IMR-90 (cell line): Measurements from ENCODE around the gene GRIA3. TPM values are rescaled to one million over a fixed set of nuclear protein-coding genes. Genes with fewer than 3 reads are reported as not detected.
A peak's percentile ranks its signal among the peaks of the same experiment; 100 is the strongest.

Experiments
- ATAC-seq: fragments of 200-7000 bp; cut with Tn5 transposase; 2 replicates; pipeline ENCODE4 v1.9.1; 2020; ENCODE audit warnings: low read depth, mild to moderate bottlenecking, moderate library complexity
- BruUV-seq: library from RNA; stranded (reverse); fragments of 400-500 nt; replicated peaks from 2 replicates; lab custom pipeline; 2021; lab: Mats Ljungman, UMichigan
- CTCF ChIA-PET: fragments of 300-600 bp; formaldehyde crosslinking; extraction: SDS; loops from one replicate; lab custom pipeline; 2021; ENCODE audit warnings: antibody characterized with exemption; lab: Yijun Ruan, JAX
- POLR2A ChIA-PET: fragments of 300-600 bp; sonication (Branson Sonifier 250); formaldehyde crosslinking; loops from one replicate; lab custom pipeline; 2022; ENCODE audit warnings: antibody characterized with exemption; ENCODE audit not compliant: unreplicated experiment; lab: Charles Lee
- DNase-seq: peaks from one replicate; pipeline ENCODE4 v3.0.0; 2013
- H2AFZ ChIP-seq: replicated peaks from 2 replicates; pipeline ENCODE3; 2013; ENCODE audit warnings: low read length, mild to moderate bottlenecking; ENCODE audit not compliant: poor library complexity
- H2AK5ac ChIP-seq: 2 replicates; pipeline ENCODE4 v1.6.1; 2013; ENCODE audit warnings: low read depth, low read length, inconsistent platforms
- H2AK9ac ChIP-seq: replicated peaks from 2 replicates; pipeline ENCODE3; 2013; ENCODE audit warnings: mild to moderate bottlenecking, low read depth, low read length, moderate library complexity; ENCODE audit not compliant: poor library complexity
- H2BK120ac ChIP-seq: 2 replicates; pipeline ENCODE4 v1.6.1; 2013; ENCODE audit warnings: low read depth, low read length, inconsistent platforms
- H2BK15ac ChIP-seq: 3 replicates; pipeline ENCODE4 v1.6.1; 2013; ENCODE audit warnings: low read depth, low read length, inconsistent platforms
- H2BK20ac ChIP-seq: 2 replicates; pipeline ENCODE4 v1.6.1; 2013; ENCODE audit warnings: low read depth, mild to moderate bottlenecking, inconsistent platforms, low read length, moderate library complexity
- H2BK5ac ChIP-seq: 2 replicates; pipeline ENCODE4 v1.6.1; 2013; ENCODE audit warnings: mild to moderate bottlenecking, low read depth, low read length, inconsistent platforms; ENCODE audit not compliant: poor library complexity, severe bottlenecking
- H3K14ac ChIP-seq: replicated peaks from 2 replicates; pipeline ENCODE4 v1.6.1; 2013; ENCODE audit warnings: low read depth, low read length, inconsistent platforms
- H3K18ac ChIP-seq: 2 replicates; pipeline ENCODE4 v1.6.1; 2013; ENCODE audit warnings: low read depth, low read length, control low read depth
- H3K23ac ChIP-seq: 2 replicates; pipeline ENCODE4 v1.6.1; 2013; ENCODE audit warnings: low read depth, low read length, inconsistent platforms
- H3K27ac ChIP-seq: 2 replicates; pipeline ENCODE4 v1.5.1; 2013; ENCODE audit warnings: mild to moderate bottlenecking, control low read depth, low read length; ENCODE audit not compliant: insufficient read depth
- H3K27me3 ChIP-seq: 2 replicates; pipeline ENCODE4 v1.6.1; 2013; ENCODE audit warnings: low read length; ENCODE audit not compliant: control insufficient read depth, insufficient read depth
- H3K36me3 ChIP-seq: 2 replicates; pipeline ENCODE4 v1.6.1; 2013; ENCODE audit warnings: low read length, mixed read lengths; ENCODE audit not compliant: control insufficient read depth, insufficient read depth
- H3K4ac ChIP-seq: 2 replicates; pipeline ENCODE4 v1.6.1; 2013; ENCODE audit warnings: low read depth, low read length, inconsistent platforms
- H3K4me1 ChIP-seq: 2 replicates; pipeline ENCODE4 v1.6.1; 2013; ENCODE audit warnings: low read length, mixed read lengths; ENCODE audit not compliant: control insufficient read depth, insufficient read depth
- H3K4me2 ChIP-seq: 2 replicates; pipeline ENCODE4 v1.6.1; 2013; ENCODE audit warnings: low read depth, mild to moderate bottlenecking, control low read depth, low read length, moderate library complexity
- H3K4me3 ChIP-seq: 2 replicates; pipeline ENCODE4 v1.5.1; 2013; ENCODE audit warnings: low read depth, mild to moderate bottlenecking, control low read depth, low read length, moderate library complexity; ENCODE audit not compliant: insufficient read depth
- H3K56ac ChIP-seq: 2 replicates; pipeline ENCODE4 v1.6.1; 2013; ENCODE audit warnings: low read length, inconsistent platforms; ENCODE audit not compliant: insufficient read depth; ENCODE audit errors: extremely low read depth
- H3K79me1 ChIP-seq, 2 experiments: 2 replicates each; pipeline ENCODE4 v1.6.1; 2013; ENCODE audit warnings: low read length in 2 of 2, inconsistent platforms in 1 of 2, low read depth in 1 of 2
- H3K9ac ChIP-seq: 2 replicates; pipeline ENCODE4 v1.6.1; 2013; ENCODE audit warnings: low read depth, low read length, control low read depth
- H3K9me1 ChIP-seq: 2 replicates; pipeline ENCODE4 v1.6.1; 2013; ENCODE audit warnings: low read length, inconsistent platforms; ENCODE audit not compliant: insufficient read depth
- H3K9me3 ChIP-seq: 2 replicates; pipeline ENCODE4 v1.6.1; 2013; ENCODE audit warnings: low read length; ENCODE audit not compliant: control insufficient read depth, insufficient read depth
- H4K20me1 ChIP-seq: 2 replicates; pipeline ENCODE4 v1.6.1; 2013; ENCODE audit warnings: low read length, inconsistent platforms; ENCODE audit not compliant: insufficient read depth
- H4K5ac ChIP-seq: 2 replicates; pipeline ENCODE4 v1.6.1; 2013; ENCODE audit warnings: mild to moderate bottlenecking, low read depth, low read length, control low read depth
- H4K8ac ChIP-seq, 2 experiments: 2 replicates each; pipeline ENCODE4 v1.6.1; 2013; ENCODE audit warnings: low read depth in 2 of 2, low read length in 2 of 2, control low read depth in 1 of 2, inconsistent platforms in 1 of 2
- H4K91ac ChIP-seq: 2 replicates; pipeline ENCODE4 v1.6.1; 2013; ENCODE audit warnings: low read depth, low read length, inconsistent platforms; ENCODE audit not compliant: insufficient read depth
- BHLHE40 ChIP-seq: fragments of 150-350 bp; IDR thresholded peaks from 2 replicates; pipeline ENCODE4 v1.6.1; 2016; ENCODE audit warnings: mild to moderate bottlenecking, low read depth, low read length
- CEBPB ChIP-seq: IDR thresholded peaks from 2 replicates; pipeline ENCODE4 v1.6.1; 2012; ENCODE audit warnings: low read depth, low read length, improper control_type of control experiment
- CHD1 ChIP-seq: IDR thresholded peaks from 2 replicates; pipeline ENCODE4 v1.6.1; 2012; ENCODE audit warnings: low read depth, low read length, improper control_type of control experiment
- ELK1 ChIP-seq: fragments of 150-350 bp; IDR thresholded peaks from 2 replicates; pipeline ENCODE4 v1.6.1; 2016; ENCODE audit warnings: low read depth, mild to moderate bottlenecking, low read length, moderate library complexity, borderline replicate concordance
- FOS ChIP-seq: fragments of 150-350 bp; IDR thresholded peaks from 2 replicates; pipeline ENCODE4 v1.6.1; 2016; ENCODE audit warnings: low read depth, low read length
- MAFK ChIP-seq: IDR thresholded peaks from 2 replicates; pipeline ENCODE4 v1.6.1; 2012; ENCODE audit warnings: low read depth, low read length, improper control_type of control experiment
- MAZ ChIP-seq: IDR thresholded peaks from 2 replicates; pipeline ENCODE4 v1.6.1; 2012; ENCODE audit warnings: low read depth, mild to moderate bottlenecking, low read length, improper control_type of control experiment, moderate library complexity, borderline replicate concordance
- MXI1 ChIP-seq: IDR thresholded peaks from 2 replicates; pipeline ENCODE4 v1.6.1; 2012; ENCODE audit warnings: low read depth, mild to moderate bottlenecking, low read length, moderate library complexity, borderline replicate concordance
- NFE2L2 ChIP-seq: fragments of 150-350 bp; IDR thresholded peaks from 2 replicates; pipeline ENCODE4 v1.6.1; 2016; ENCODE audit warnings: low read depth, mild to moderate bottlenecking, low read length
- POLR2A ChIP-seq: IDR thresholded peaks from 2 replicates; pipeline ENCODE4 v1.6.1; 2012; ENCODE audit warnings: mild to moderate bottlenecking, low read depth, low read length
- RAD21 ChIP-seq: IDR thresholded peaks from 2 replicates; pipeline ENCODE4 v1.6.1; 2012; ENCODE audit warnings: low read length, improper control_type of control experiment
- RCOR1 ChIP-seq: IDR thresholded peaks from 2 replicates; pipeline ENCODE4 v1.6.1; 2012; ENCODE audit warnings: mild to moderate bottlenecking, low read length, improper control_type of control experiment; ENCODE audit not compliant: insufficient replicate concordance
- RFX5 ChIP-seq: IDR thresholded peaks from 2 replicates; pipeline ENCODE4 v1.8.0; 2012; ENCODE audit warnings: low read depth, mild to moderate bottlenecking, low read length, moderate library complexity
- SMC3 ChIP-seq: fragments of 150-350 bp; IDR thresholded peaks from 2 replicates; pipeline ENCODE4 v1.6.1; 2016; ENCODE audit warnings: low read depth, mild to moderate bottlenecking, antibody characterized with exemption, low read length, moderate library complexity
- USF2 ChIP-seq: fragments of 150-350 bp; IDR thresholded peaks from 2 replicates; pipeline ENCODE4 v1.6.1; 2017; ENCODE audit warnings: mild to moderate bottlenecking, antibody characterized with exemption, low read length, low read depth
- dilution Hi-C: fragments of 300-500 bp; cut with HindIII; formaldehyde crosslinking; loops from one replicate; pipeline ENCODE4 v1.14.3; 2018; ENCODE audit warnings: low sequenced_read_pairs; ENCODE audit not compliant: unreplicated experiment
- in situ Hi-C: fragments of 300-500 bp; cut with MboI; formaldehyde crosslinking; loops from 3 replicates; pipeline ENCODE4 v1.14.3; 2019; ENCODE audit warnings: low sequenced_read_pairs, inconsistent platforms, mixed read lengths
- intact Hi-C: fragments of 100-400 bp; cut with micrococcal nuclease; formaldehyde crosslinking; loops from 2 replicates; pipeline ENCODE4 v1.10.0; 2022
- polyA plus RNA-seq, 3 experiments: library from polyadenylated mRNA; depleted of rRNA; stranded (reverse); fragments of >200 nt; gene quantifications; 2 replicates each; pipeline ENCODE4 v1.2.3, GENCODE V29; 2012; ENCODE audit warnings: low replicate concordance in 1 of 3
- total RNA-seq: library from RNA; depleted of rRNA; stranded (reverse); fragments of >200 nt; gene quantifications from 2 replicates; pipeline ENCODE4 v1.2.3, GENCODE V29; 2012
- TF ChIP-seq, protein P1 (sequence below): conservative IDR thresholded peaks from 2 replicates; pipeline ENCODE4 v1.5.1; 2012; ENCODE audit warnings: mild to moderate bottlenecking, low read depth, low read length, improper control_type of control experiment

The GRIA3 gene
- total and polyA plus RNA-seq, 2 of the 4 experiments (the other 2 are of a cell fraction): not detected

DNA sequence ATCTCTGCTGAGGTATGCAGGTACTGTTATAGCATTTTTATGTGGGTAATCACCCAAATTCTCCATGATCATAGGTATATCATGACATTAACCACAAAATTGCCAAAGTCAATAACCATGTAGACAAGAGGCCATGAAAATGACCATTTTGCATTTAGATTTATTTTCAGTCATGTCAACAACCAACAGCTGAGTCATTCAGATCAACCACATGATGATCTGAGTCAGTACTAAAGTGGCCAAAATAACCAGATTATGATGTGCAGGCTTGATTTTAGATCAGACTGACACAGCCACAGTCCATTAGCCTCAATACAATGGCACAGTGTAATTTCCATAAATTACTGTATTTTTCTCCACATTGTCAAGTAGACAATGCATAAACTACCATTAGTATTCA, 240.5 kb downstream of the GRIA3 start:
- no peak overlapping the region for H2AK9ac ChIP-seq
- no peak overlapping the region for H3K27ac ChIP-seq
- CTCF ChIA-PET: interaction anchor here (0.5 kb wide), 1 partner anchor 352 kb away, joined by 3 read pairs; no protein-coding TSS in a partner anchor
- DNase-seq: peak; percentile 27
- H3K27me3 ChIP-seq: no peaks in the 10 kb centered on the region
- no peaks in the 10 kb centered on the region for H3K9me1 ChIP-seq
- no peak overlapping the region for H3K4ac ChIP-seq
- H2BK15ac ChIP-seq: no peak overlapping the region
- no peak overlapping the region for H3K18ac ChIP-seq
- H3K79me1 ChIP-seq: no peaks in the 10 kb centered on the region
- H4K91ac ChIP-seq: no peak overlapping the region
- H4K20me1 ChIP-seq: no peaks in the 10 kb centered on the region
- dilution Hi-C loops: no loop called here
- H3K4me3 ChIP-seq: no peak overlapping the region
- no peak overlapping the region for H2BK5ac ChIP-seq
- intact Hi-C loops: no loop called here
- H2AK5ac ChIP-seq: no peak overlapping the region
- H4K8ac ChIP-seq: no peak overlapping the region
- H2BK120ac ChIP-seq: no peak overlapping the region
- H3K9me3 ChIP-seq: no peaks in the 10 kb centered on the region
- no peaks in the 10 kb centered on the region for H3K4me1 ChIP-seq
- H3K9ac ChIP-seq: no peak overlapping the region
- in situ Hi-C loops: no loop called here
- H2AFZ ChIP-seq: no peak overlapping the region
- POLR2A ChIA-PET: no interaction called here
- H3K4me2 ChIP-seq: no peak overlapping the region
- BruUV-seq: no TSS peak
- TF ChIP-seq CHD1: no peak
- no peak for TF ChIP-seq CEBPB
- TF ChIP-seq POLR2A: no peak
- no peak for TF ChIP-seq RAD21
- TF ChIP-seq, protein P1, sequence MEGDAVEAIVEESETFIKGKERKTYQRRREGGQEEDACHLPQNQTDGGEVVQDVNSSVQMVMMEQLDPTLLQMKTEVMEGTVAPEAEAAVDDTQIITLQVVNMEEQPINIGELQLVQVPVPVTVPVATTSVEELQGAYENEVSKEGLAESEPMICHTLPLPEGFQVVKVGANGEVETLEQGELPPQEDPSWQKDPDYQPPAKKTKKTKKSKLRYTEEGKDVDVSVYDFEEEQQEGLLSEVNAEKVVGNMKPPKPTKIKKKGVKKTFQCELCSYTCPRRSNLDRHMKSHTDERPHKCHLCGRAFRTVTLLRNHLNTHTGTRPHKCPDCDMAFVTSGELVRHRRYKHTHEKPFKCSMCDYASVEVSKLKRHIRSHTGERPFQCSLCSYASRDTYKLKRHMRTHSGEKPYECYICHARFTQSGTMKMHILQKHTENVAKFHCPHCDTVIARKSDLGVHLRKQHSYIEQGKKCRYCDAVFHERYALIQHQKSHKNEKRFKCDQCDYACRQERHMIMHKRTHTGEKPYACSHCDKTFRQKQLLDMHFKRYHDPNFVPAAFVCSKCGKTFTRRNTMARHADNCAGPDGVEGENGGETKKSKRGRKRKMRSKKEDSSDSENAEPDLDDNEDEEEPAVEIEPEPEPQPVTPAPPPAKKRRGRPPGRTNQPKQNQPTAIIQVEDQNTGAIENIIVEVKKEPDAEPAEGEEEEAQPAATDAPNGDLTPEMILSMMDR: no peak
- TF ChIP-seq MAZ: no peak
- TF ChIP-seq RFX5: no peak
- TF ChIP-seq FOS: no peak
- no peak for TF ChIP-seq MAFK
- TF ChIP-seq BHLHE40: no peak
- TF ChIP-seq USF2: no peak
- no peak for TF ChIP-seq NFE2L2
- TF ChIP-seq MXI1: no peak
- no peak for TF ChIP-seq ELK1
- TF ChIP-seq RCOR1: no peak
- TF ChIP-seq SMC3: no peak
- no peak overlapping the region for H2BK20ac ChIP-seq
- ATAC-seq: no peak
- H4K5ac ChIP-seq: no peak overlapping the region
- no peaks in the 10 kb centered on the region for H3K36me3 ChIP-seq
- no peak overlapping the region for H3K14ac ChIP-seq
- no peak overlapping the region for H3K56ac ChIP-seq
- H3K23ac ChIP-seq: no peak overlapping the region
